DMS53 treated with DMSO at 0.1 percent for 48 hours (cell line): ENCODE data around the gene TTPAL.

ENCODE experiments used
- DNase-seq: peaks from one replicate; lab custom pipeline; 2025; ENCODE audit not compliant: unreplicated experiment; lab: John Stamatoyannopoulos, UW

TTPAL gene

GRCh38 chr20:44495802-44496481, 20.3 kb downstream of the TTPAL start:
- peak; percentile 72 for DNase-seq

GRCh38 chr20:44496976-44497375, 21.3 kb downstream of the TTPAL start:
- no peak for DNase-seq

- DNase-seq: no peak
These were observed 22.1 kb downstream of the TTPAL start for GRCh38 chr20:44497761-44498160.

- DNase-seq: no peak
These were observed 24.5 kb downstream of the TTPAL start for GRCh38 chr20:44500221-44500620.

- no peak for DNase-seq
These were observed 25.8 kb downstream of the TTPAL start for GRCh38 chr20:44501448-44501847.

GRCh38 chr20:44502968-44503367, 27.3 kb downstream of the TTPAL start:
- DNase-seq: no peak

- no peak for DNase-seq
These were observed 29.0 kb downstream of the TTPAL start for GRCh38 chr20:44504402-44505307.

GRCh38 chr20:44509762-44510161, 34.1 kb downstream of the TTPAL start:
- no peak for DNase-seq

- no peak for DNase-seq
These were observed 38.2 kb downstream of the TTPAL start for GRCh38 chr20:44513871-44514270.

- no peak for DNase-seq
These were observed 40.8 kb downstream of the TTPAL start for GRCh38 chr20:44516491-44516890.

- no peak for DNase-seq
These were observed 41.8 kb downstream of the TTPAL start for GRCh38 chr20:44517454-44517853.

- DNase-seq: no peak
These were observed 42.6 kb downstream of the TTPAL start for GRCh38 chr20:44518248-44518647.

GRCh38 chr20:44520881-44521280, 45.2 kb downstream of the TTPAL start:
- no peak for DNase-seq

- peak; percentile 94 for DNase-seq
These were observed 46.1 kb downstream of the TTPAL start, which contains the start of gene SERINC3 for GRCh38 chr20:44521484-44522481. TSS of gene SERINC3 (minus strand) at chr20:44522070. CDS start at chr20:44521951, 119 bp downstream.

GRCh38 chr20:44522841-44523240, 47.2 kb downstream of the TTPAL start:
- no peak for DNase-seq

GRCh38 chr20:44523746-44524145, 48.1 kb downstream of the TTPAL start:
- DNase-seq: no peak

- no peak for DNase-seq
These were observed 50.5 kb downstream of the TTPAL start for GRCh38 chr20:44526129-44526528.

GRCh38 chr20:44527716-44528199, 52.1 kb downstream of the TTPAL start:
- DNase-seq: no peak

- no peak for DNase-seq
These were observed 52.6 kb downstream of the TTPAL start for GRCh38 chr20:44528309-44528708.

GRCh38 chr20:44532259-44532980, 56.7 kb downstream of the TTPAL start:
- DNase-seq: no peak
